HepG2 (cell line): ENCODE data around the gene BRMS1. TPM values are rescaled to one million over a fixed set of nuclear protein-coding genes. Genes with fewer than 3 reads are reported as not detected.

ENCODE experiments used
- ATAC-seq: fragments of 200-7000 bp; cut with Tn5 transposase; 3 replicates; pipeline ENCODE4 v1.9.1; 2020; ENCODE audit warnings: mild to moderate bottlenecking, moderate library complexity
- BruUV-seq: library from RNA; stranded (reverse); fragments of 400-500 nt; replicated peaks from 2 replicates; lab custom pipeline; 2021; lab: Mats Ljungman, UMichigan
- CTCF ChIA-PET: fragments of 300-600 bp; formaldehyde crosslinking; extraction: SDS; loops from one replicate; lab custom pipeline; 2021; ENCODE audit warnings: low total read pairs, inconsistent platforms, low intra/inter-chr PET ratio; lab: Yijun Ruan, JAX
- POLR2A ChIA-PET: fragments of 350-600 bp; sonication (Branson Sonifier 250); formaldehyde crosslinking; loops from one replicate; lab custom pipeline; 2020; ENCODE audit warnings: antibody characterized with exemption, inconsistent platforms; lab: Yijun Ruan, JAX
- DNase-seq: peaks from one replicate; pipeline ENCODE4 v3.0.0-alpha.2; 2015; ENCODE audit warnings: low spot score
- FAIRE-seq: peaks from 3 replicates; lab custom pipeline; 2011; peaks lifted over from hg19 to GRCh38; lab: Jason Lieb, UNC
- H2AFZ ChIP-seq: one replicate; pipeline ENCODE4 v1.6.1; 2011; ENCODE audit warnings: low read length, inconsistent platforms
- H3K27ac ChIP-seq: fragments of 300-600 bp; 3 replicates; pipeline ENCODE4 v1.8.0; 2011; ENCODE audit warnings: mixed run types, mild to moderate bottlenecking, mixed read lengths, low read length, inconsistent platforms; ENCODE audit not compliant: insufficient read depth; ENCODE audit errors: extremely low read length
- H3K27me3 ChIP-seq, 2 experiments: fragments of 200-600 bp in 1 of 2; 2 replicates in 1 of 2; 3 replicates in 1 of 2; pipeline versions ENCODE4 v1.6.0 to v1.8.0; 2011; ENCODE audit warnings: low read length in 2 of 2, mild to moderate bottlenecking in 2 of 2, moderate library complexity in 2 of 2, inconsistent platforms in 1 of 2; ENCODE audit not compliant: insufficient read depth in 2 of 2, control insufficient read depth in 1 of 2
- H3K36me3 ChIP-seq, 2 experiments: fragments of 200-600 bp in 1 of 2; replicated peaks in 1 of 2; 2 replicates in 1 of 2; 3 replicates in 1 of 2; pipeline versions ENCODE4 v1.5.1 to v1.8.0; 2011; ENCODE audit warnings: low read length in 2 of 2, inconsistent platforms in 1 of 2; ENCODE audit not compliant: insufficient read depth in 2 of 2, control insufficient read depth in 1 of 2
- H3K4me1 ChIP-seq: 2 replicates; pipeline ENCODE4 v1.5.1; 2012; ENCODE audit warnings: low read length, inconsistent platforms; ENCODE audit not compliant: insufficient read depth
- H3K4me2 ChIP-seq: 2 replicates; pipeline ENCODE4 v1.6.0; 2011; ENCODE audit warnings: low read depth, low read length, inconsistent platforms
- H3K4me3 ChIP-seq, 3 experiments: fragments of 200-600 bp in 1 of 3; sonication (generic), shearing (Covaris generic) in 1 of 3; replicated peaks in 1 of 3; 2 replicates each; pipeline ENCODE4 v1.5.1; 2011 to 2016; ENCODE audit warnings: low read length in 3 of 3, inconsistent platforms in 2 of 3, low read depth in 2 of 3, mild to moderate bottlenecking in 2 of 3, control low read depth in 1 of 3, mixed read lengths in 1 of 3; ENCODE audit not compliant: insufficient read depth in 1 of 3
- H3K79me2 ChIP-seq: one replicate; pipeline ENCODE4 v1.6.1; 2011; ENCODE audit warnings: low read length, inconsistent platforms; ENCODE audit not compliant: insufficient read depth
- H3K9ac ChIP-seq: 2 replicates; pipeline ENCODE4 v1.6.0; 2011; ENCODE audit warnings: mild to moderate bottlenecking, low read depth, low read length, inconsistent platforms; ENCODE audit not compliant: insufficient read depth
- H3K9me3 ChIP-seq: 2 replicates; pipeline ENCODE4 v1.5.1; 2012; ENCODE audit warnings: mild to moderate bottlenecking, low read length
- H4K20me1 ChIP-seq: 2 replicates; pipeline ENCODE4 v1.6.0; 2011; ENCODE audit warnings: inconsistent platforms, mild to moderate bottlenecking, low read length, moderate library complexity; ENCODE audit not compliant: insufficient read depth
- FOXO1 ChIP-seq: sonication (generic); formaldehyde crosslinking; IDR thresholded peaks from 2 replicates; pipeline ENCODE4 v1.4.0; 2020; ENCODE audit warnings: missing genetic modification reagents
- HCFC1 ChIP-seq: fragments of 150-350 bp; IDR thresholded peaks from 2 replicates; pipeline ENCODE4 v1.6.1; 2014; ENCODE audit warnings: low read depth, low read length
- HNF1A ChIP-seq, 2 experiments: sonication (generic) in 1 of 2; formaldehyde crosslinking in 1 of 2; IDR thresholded peaks; 2 replicates each; pipeline versions ENCODE4 v1.4.0 to v1.6.1; 2016 to 2020; ENCODE audit warnings: borderline replicate concordance in 1 of 2, low read depth in 1 of 2, mild to moderate bottlenecking in 1 of 2, missing genetic modification reagents in 1 of 2
- SAP130 ChIP-seq: IDR thresholded peaks from 2 replicates; pipeline ENCODE4 v1.6.1; 2016; ENCODE audit warnings: low read depth
- ZNF629 ChIP-seq: sonication (generic); formaldehyde crosslinking; conservative IDR thresholded peaks from 2 replicates; pipeline ENCODE4 v1.5.0; 2020; ENCODE audit warnings: missing genetic modification reagents
- WGBS: methylation state at CpG from one replicate; pipeline ENCODE4 v1.1.6; 2017; ENCODE audit warnings: low lambda C conversion rate; 5-methylcytosine and 5-hydroxymethylcytosine counted together
- in situ Hi-C: cut with HindIII; loops from 2 replicates; pipeline ENCODE4 v1.10.0; 2017; ENCODE audit warnings: low pct_unique_long_range_greater_than_20kb; ENCODE audit not compliant: extremely low pct_ligation_motif_present
- intact Hi-C: fragments of 100-400 bp; cut with micrococcal nuclease; formaldehyde crosslinking; loops from one replicate; pipeline ENCODE4 v1.10.0; 2022; ENCODE audit not compliant: unreplicated experiment
- polyA plus RNA-seq, 8 experiments: library from polyadenylated mRNA; depleted of rRNA in 3 of 8; stranded (reverse) in 7 of 8; unstranded in 1 of 8; fragments of >200 nt; fragmentation: Illumina TruSeq in 4 of 8; extraction: Trizol in 4 of 8; gene quantifications; 2 replicates each; pipeline versions ENCODE4 v1.2.1 to v1.2.3, GENCODE V29; 2011 to 2016; ENCODE audit warnings: low read depth in 4 of 8, missing spikeins in 1 of 8, mixed read lengths in 1 of 8; ENCODE audit not compliant: insufficient read depth in 1 of 8
- total RNA-seq, 5 experiments: library from RNA; depleted of rRNA; stranded (reverse); fragments of >200 nt; fragmentation: Illumina TruSeq; extraction: Trizol; gene quantifications; 2 replicates each; pipeline ENCODE4 v1.2.3, GENCODE V29; 2016; ENCODE audit warnings: low read depth in 1 of 5

BRMS1 gene
- total and polyA plus RNA-seq, 2 of the 13 experiments (the other 11 are each of a cell fraction or from before 2014, with no cell fraction given) = 15.8 to 55.7 TPM

GRCh38 chr11:66333220-66333877 lies 11.6 kb downstream of the BRMS1 start (continued):
- TF ChIP-seq HNF1A (IDR thresholded peaks at IDR 0.05; ENCODE audit: low read depth) = no peak
- TF ChIP-seq HNF1A (CRISPR knock-in tag; IDR thresholded peaks at IDR 0.05; ENCODE audit: borderline replicate concordance) = no peak
- TF ChIP-seq SAP130 (CRISPR knock-in tag) = no peak
- TF ChIP-seq FOXO1 (CRISPR knock-in tag) = no peak
- TF ChIP-seq, all 625 proteins: peak for 0

DNA sequence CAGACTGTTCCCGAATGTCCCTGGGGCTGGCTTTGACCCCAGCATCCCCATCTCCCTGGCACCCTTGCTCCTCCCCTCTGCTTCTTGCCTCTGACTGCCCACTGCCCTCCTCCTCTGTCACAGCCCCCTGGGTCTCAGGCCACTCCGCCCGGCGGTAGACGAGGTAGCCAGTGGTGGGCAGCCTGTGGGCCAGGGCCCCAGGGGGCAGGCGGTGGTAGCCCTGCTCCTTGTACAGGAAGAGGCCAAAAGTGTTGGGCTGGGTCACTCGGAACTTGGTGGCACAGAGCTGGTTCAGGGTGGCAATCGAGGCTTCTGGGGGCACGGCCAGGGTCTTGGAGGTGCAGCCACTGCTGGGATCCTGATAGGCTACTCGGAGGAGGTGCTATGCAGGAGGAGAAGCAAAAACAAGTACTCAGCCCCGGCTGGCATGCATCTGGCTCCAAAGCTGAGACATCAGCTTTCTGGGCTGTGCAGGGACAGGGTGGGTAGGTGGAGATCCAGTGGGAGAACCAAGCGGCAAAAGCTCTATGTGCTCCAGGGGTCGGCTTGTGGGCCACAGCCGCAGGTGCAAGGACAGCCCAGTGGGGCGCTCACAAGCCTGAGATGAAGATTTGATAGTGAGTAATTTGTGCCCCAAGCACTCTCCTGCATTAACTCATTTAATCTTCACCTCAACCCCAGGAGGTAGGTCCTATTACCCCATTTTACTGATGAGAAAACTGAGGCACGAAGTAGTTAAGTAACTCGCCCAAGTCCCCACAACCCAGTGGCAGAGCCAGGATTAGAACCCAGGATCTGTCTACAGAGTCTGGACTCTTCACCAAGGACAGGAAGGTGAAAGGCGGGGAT lies 12.3 kb downstream of the BRMS1 start:
- H4K20me1 ChIP-seq = no peaks in the 10 kb centered on the region
- no peaks in the 10 kb centered on the region for H3K9me3 ChIP-seq
- TF ChIP-seq ZNF629 (CRISPR knock-in tag) = peak; percentile 80
- no peak for TF ChIP-seq HCFC1
- TF ChIP-seq, all 625 proteins: peak for 1
- no TSS peak for BruUV-seq
- POLR2A ChIA-PET = interaction anchor here (4.0 kb wide), 1 partner anchor 20 kb away, joined by 35 read pairs; no protein-coding TSS in a partner anchor
- ATAC-seq (no peak), DNase-seq (no peak), FAIRE-seq (no peak)
- in situ Hi-C loops (no loop called here), intact Hi-C loops (no loop called here)
- Histone ChIP-seq H3K27ac (no peak overlapping the region), H3K36me3 (no peaks in the 10 kb centered on the region), H3K79me2 (no peaks in the 10 kb centered on the region), H3K9ac (no peak overlapping the region), H3K4me3 (no peak overlapping the region), H2AFZ (no peak overlapping the region), H3K4me1 (peaks cover 45% of the 10 kb centered on the region), H3K4me2 (no peak overlapping the region), H3K27me3 (no peaks in the 10 kb centered on the region)
- 84% methylated on average over 18 of the region's 18 CpGs for WGBS
- CTCF ChIA-PET = no interaction called here
